Peyer's patch (tissue), 4 donors: ENCODE data around the gene RAD54L. TPM values are rescaled to one million over a fixed set of nuclear protein-coding genes. Genes with fewer than 3 reads are reported as not detected.

ENCODE experiments used
- DNase-seq, 3 donors: peaks; one replicate each; pipeline ENCODE4 v3.0.0-alpha.2; 2017 to 2019
- H3K27ac ChIP-seq, 4 donors: fragments of 200-600 bp; sonication (generic); one replicate each; pipeline ENCODE4 v1.5.1; 2016 to 2019
- H3K27me3 ChIP-seq, 2 donors: fragments of 200-600 bp; sonication (generic); one replicate each; pipeline ENCODE4 v1.5.1; 2019
- H3K36me3 ChIP-seq, 3 donors: fragments of 200-600 bp; sonication (generic); one replicate each; pipeline ENCODE4 v1.5.1; 2016 to 2019
- H3K4me1 ChIP-seq, 4 donors: fragments of 200-600 bp; sonication (generic); one replicate each; pipeline ENCODE4 v1.5.1; 2016 to 2019
- H3K4me3 ChIP-seq, 4 donors: fragments of 200-600 bp; sonication (generic); 1 replicate in 3 of 4; 2 replicates in 1 of 4; pipeline ENCODE4 v1.5.1; 2016 to 2019; ENCODE audit warnings: mild to moderate bottlenecking in 1 of 4
- H3K9me3 ChIP-seq, 4 donors: fragments of 200-600 bp; sonication (generic); one replicate each; pipeline ENCODE4 v1.5.1; 2016 to 2019; ENCODE audit warnings: mild to moderate bottlenecking in 1 of 4
- POLR2A ChIP-seq, 2 donors: fragments of 450-650 bp; IDR thresholded peaks; one replicate each; pipeline ENCODE4 v1.5.1; 2017; ENCODE audit warnings: antibody characterized with exemption in 2 of 2, mild to moderate bottlenecking in 2 of 2, moderate library complexity in 2 of 2
- total RNA-seq, 4 donors: library from RNA; depleted of rRNA; stranded (reverse); fragments of >200 nt; gene quantifications; one replicate each; pipeline ENCODE4 v1.1.0, GENCODE V29; 2016
- TF ChIP-seq, protein P1 (sequence below), 6 experiments: fragments of 450-650 bp in 4 of 6; fragments of 200-600 bp in 2 of 6; sonication (generic) in 1 of 6; IDR thresholded peaks; one replicate each; pipeline ENCODE4 v1.5.1; 2017 to 2019; ENCODE audit warnings: antibody characterized with exemption in 6 of 6, mild to moderate bottlenecking in 3 of 6, moderate library complexity in 1 of 6

RAD54L gene
- total RNA-seq, 4 donors from 2014 or later, result 3.9 to 71.8 (median 10.3) TPM

DNA sequence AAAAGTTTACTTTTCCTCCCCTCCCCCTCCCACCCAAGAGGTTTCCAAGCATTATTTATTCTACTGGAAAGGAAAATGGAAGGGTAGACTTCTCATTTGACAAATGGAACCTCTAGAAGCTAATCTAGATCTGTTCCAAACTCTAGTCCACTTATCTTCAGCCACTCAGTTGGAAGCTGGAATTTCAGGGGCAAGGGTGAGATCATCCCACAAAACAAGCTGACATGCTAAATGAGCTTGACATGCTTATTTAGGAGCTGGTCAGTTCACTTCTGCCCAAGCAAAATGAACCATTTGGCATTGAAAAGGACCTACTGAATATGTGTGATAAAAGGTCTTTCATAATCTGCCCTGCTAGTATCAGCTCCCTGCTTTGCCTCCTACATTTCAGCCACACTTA lies 50.8 kb downstream of the RAD54L start:
- H3K27ac ChIP-seq, result no peak overlapping the region
- DNase-seq, result no peak
- peaks cover 0 to 19% (median 4%) of the 10 kb centered on the region in 4 donors for H3K4me1 ChIP-seq
- H3K36me3 ChIP-seq, result peaks cover 0 to 45% (median 0%) of the 10 kb centered on the region in 3 donors
- no peak for TF ChIP-seq POLR2A (IDR thresholded peaks at IDR 0.05)
- TF ChIP-seq, protein P1, sequence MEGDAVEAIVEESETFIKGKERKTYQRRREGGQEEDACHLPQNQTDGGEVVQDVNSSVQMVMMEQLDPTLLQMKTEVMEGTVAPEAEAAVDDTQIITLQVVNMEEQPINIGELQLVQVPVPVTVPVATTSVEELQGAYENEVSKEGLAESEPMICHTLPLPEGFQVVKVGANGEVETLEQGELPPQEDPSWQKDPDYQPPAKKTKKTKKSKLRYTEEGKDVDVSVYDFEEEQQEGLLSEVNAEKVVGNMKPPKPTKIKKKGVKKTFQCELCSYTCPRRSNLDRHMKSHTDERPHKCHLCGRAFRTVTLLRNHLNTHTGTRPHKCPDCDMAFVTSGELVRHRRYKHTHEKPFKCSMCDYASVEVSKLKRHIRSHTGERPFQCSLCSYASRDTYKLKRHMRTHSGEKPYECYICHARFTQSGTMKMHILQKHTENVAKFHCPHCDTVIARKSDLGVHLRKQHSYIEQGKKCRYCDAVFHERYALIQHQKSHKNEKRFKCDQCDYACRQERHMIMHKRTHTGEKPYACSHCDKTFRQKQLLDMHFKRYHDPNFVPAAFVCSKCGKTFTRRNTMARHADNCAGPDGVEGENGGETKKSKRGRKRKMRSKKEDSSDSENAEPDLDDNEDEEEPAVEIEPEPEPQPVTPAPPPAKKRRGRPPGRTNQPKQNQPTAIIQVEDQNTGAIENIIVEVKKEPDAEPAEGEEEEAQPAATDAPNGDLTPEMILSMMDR (IDR thresholded peaks at IDR 0.05), result no peak
- H3K27me3 ChIP-seq, result no peaks in the 10 kb centered on the region
- H3K4me3 ChIP-seq, result no peak overlapping the region
- no peaks in the 10 kb centered on the region for H3K9me3 ChIP-seq

DNA sequence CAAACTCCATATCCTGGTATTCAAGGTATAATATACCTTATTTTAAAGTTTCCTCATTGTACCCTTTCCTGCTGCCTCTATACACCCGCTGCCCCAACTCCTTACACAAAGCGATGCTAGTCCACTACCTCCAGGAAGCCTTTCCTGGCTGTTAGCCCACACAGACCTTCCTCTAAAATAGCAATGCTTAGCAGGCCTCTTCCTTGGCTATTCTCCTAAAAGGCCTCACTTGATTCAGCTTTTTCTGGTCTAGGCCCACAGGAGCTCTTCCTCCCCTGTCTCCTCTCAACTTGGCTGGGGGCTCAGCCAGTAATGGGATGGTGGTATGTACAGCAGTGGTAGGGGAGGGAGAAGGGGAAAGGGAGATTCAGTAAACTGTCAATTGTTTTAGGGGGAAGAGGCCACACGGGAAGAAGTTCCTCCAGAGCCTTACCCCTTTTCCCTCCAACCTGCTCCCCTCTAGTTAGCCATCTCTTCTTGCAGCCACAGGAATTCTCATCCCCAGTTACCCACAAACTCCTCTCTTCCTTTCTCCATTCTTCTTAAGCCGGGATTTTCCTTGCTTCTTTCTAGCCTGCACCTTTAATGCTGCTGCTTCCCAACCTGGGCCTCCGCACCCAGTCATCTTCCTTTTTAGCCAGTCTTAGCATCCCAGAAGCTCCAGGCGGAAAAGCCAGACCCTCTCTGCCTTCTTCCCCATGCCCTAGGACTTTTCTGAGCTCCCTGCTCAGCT lies 53.3 kb downstream of the RAD54L start:
- Histone ChIP-seq H3K27me3 (no peaks in the 10 kb centered on the region), H3K4me1 (peaks cover 0 to 34% (median 4%) of the 10 kb centered on the region in 4 donors), H3K36me3 (peaks cover 0 to 21% (median 0%) of the 10 kb centered on the region in 3 donors), H3K9me3 (no peaks in the 10 kb centered on the region), H3K4me3 (peak overlapping the region; percentile 78 to 92 (median 80)), H3K27ac (peak overlapping the region; percentile 89 to 94 (median 94))
- TF ChIP-seq POLR2A (IDR thresholded peaks at IDR 0.05), result no peak
- TF ChIP-seq, protein P1 (IDR thresholded peaks at IDR 0.05), result no peak
- DNase-seq, result peak in 1 of 3 donors; percentile 44

DNA sequence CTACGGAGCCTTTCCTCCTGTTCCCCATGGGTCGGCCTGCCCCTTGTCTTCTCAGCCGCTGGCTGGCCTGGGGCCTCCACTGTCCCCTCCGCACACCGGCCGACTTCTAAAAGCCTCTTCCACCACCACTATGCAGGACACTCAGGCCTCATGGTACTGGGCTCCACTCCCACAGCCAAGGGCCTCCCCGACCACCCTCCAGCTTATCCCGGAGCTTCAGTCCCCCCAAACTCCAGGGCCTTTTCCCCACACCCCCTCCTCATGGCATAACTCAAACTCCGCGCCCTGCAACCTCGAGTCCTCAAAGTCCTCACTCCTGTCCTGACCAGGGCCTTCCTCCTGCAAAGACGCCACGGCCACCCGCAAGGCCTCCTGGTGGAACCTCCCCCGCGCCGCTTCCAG lies 53.8 kb downstream of the RAD54L start:
- Histone ChIP-seq H3K36me3 (peaks cover 0 to 15% (median 0%) of the 10 kb centered on the region in 3 donors), H3K27me3 (no peaks in the 10 kb centered on the region), H3K27ac (peak overlapping the region; percentile 89 to 94 (median 94)), H3K9me3 (no peaks in the 10 kb centered on the region), H3K4me1 (peaks cover 0 to 36% (median 4%) of the 10 kb centered on the region in 4 donors), H3K4me3 (peak overlapping the region; percentile 78 to 92 (median 80))
- no peak for TF ChIP-seq POLR2A (IDR thresholded peaks at IDR 0.05)
- TF ChIP-seq, protein P1 (IDR thresholded peaks at IDR 0.05), result no peak
- DNase-seq, result peak in 1 of 3 donors; percentile 52

DNA sequence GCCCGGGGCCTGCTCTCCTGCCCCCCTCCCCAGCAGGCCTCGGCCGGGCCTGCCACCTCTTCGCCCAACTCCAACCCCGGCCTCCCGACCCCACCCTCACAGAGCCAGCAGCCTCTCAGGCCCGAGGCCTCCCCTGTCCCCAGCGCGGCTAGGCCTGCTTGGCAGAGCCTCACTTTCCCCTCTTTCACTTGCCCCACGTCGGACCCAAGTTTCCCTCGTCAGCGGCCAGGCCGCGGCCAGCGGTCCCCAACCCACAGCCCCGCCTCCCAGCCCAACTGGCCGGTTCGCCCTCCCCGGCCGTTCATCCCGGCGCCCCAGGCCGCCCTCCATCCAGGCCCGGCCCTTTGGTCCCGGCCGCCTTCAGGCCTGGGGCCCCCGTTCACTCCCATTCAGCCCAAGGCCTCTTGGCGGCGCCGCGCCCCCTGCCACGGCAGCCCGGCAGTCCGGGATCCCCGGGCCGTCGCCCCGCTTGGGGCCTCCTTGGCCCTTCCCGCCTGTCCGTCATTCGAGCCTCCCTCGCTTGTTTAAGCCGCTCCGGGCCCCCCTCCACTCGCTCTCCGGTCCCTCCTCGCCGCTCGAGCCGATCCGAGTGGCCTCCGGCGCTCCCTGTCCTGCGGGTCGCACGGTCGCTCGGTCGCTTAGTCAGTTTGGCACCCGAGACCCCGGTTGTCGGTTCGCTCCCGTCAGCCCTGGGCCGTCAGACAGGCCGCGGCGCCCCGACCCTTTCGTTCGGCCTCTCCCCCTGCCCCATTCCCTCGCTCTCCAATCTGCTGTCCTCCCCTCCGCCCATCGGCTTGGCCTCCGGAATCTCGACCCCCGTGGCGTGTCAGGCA lies 54.5 kb downstream of the RAD54L start:
- H3K36me3 ChIP-seq, result peaks cover 0 to 14% (median 0%) of the 10 kb centered on the region in 3 donors
- no peaks in the 10 kb centered on the region for H3K9me3 ChIP-seq
- no peaks in the 10 kb centered on the region for H3K27me3 ChIP-seq
- TF ChIP-seq, protein P1 (IDR thresholded peaks at IDR 0.05), result peak; percentile 5 to 44 (median 36)
- peak in 1 of 2 donors; percentile 28 for TF ChIP-seq POLR2A (IDR thresholded peaks at IDR 0.05)
- H3K4me3 ChIP-seq, result peak overlapping the region; percentile 78 to 92 (median 80)
- peak; percentile 65 to 79 (median 71) for DNase-seq
- H3K27ac ChIP-seq, result peak overlapping the region; percentile 89 to 94 (median 94)
- peaks cover 0 to 42% (median 4%) of the 10 kb centered on the region in 4 donors for H3K4me1 ChIP-seq

DNA sequence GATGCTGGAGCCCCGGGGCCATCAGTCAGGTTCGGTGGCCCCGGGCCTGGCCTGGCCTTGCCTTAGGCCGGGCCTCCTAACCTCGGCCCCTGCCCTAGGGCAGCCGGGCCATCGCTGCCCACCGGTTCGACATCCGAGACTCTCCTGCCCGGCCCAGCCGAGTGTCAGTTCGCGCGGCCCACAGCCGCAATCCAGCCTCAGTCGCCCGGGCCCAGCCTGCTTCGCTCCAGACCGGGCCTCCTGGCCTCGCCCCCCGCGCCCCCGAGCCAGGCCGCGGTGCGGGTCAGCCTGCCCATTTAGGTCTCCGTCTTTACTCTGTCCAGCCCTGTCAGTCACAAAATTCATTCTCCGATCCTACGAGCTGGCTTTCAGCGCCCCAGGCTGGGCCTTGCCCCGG lies 55.1 kb downstream of the RAD54L start:
- Histone ChIP-seq H3K27ac (peak overlapping the region; percentile 89 to 94 (median 94)), H3K27me3 (no peaks in the 10 kb centered on the region), H3K4me1 (peaks cover 0 to 42% (median 4%) of the 10 kb centered on the region in 4 donors), H3K4me3 (peak overlapping the region; percentile 78 to 92 (median 80)), H3K9me3 (no peaks in the 10 kb centered on the region), H3K36me3 (peaks cover 0 to 10% (median 0%) of the 10 kb centered on the region in 3 donors)
- DNase-seq, result peak in 1 of 3 donors; percentile 54
- TF ChIP-seq POLR2A (IDR thresholded peaks at IDR 0.05), result no peak
- TF ChIP-seq, protein P1 (IDR thresholded peaks at IDR 0.05), result no peak
